Transverse colon (tissue), 4 donors: ENCODE results near the gene C19orf44. TPM values are rescaled to one million over a fixed set of nuclear protein-coding genes. Genes with fewer than 3 reads are reported as not detected.

Experiments
- DNase-seq: peaks from one replicate; pipeline ENCODE4 v3.0.0-alpha.2; 2019
- H3K27ac ChIP-seq, 4 donors: fragments of 200-600 bp; sonication (generic); 2 replicates each; pipeline ENCODE4 v1.5.1; 2016 to 2018; ENCODE audit warnings: inconsistent platforms in 4 of 4
- H3K27me3 ChIP-seq: fragments of 200-600 bp; sonication (generic); 2 replicates; pipeline ENCODE4 v1.5.1; 2017; ENCODE audit warnings: inconsistent platforms
- H3K36me3 ChIP-seq, 4 donors: fragments of 200-600 bp; sonication (generic); 2 replicates each; pipeline ENCODE4 v1.5.1; 2017 to 2019; ENCODE audit warnings: inconsistent platforms in 4 of 4
- H3K4me1 ChIP-seq, 4 donors: fragments of 200-600 bp; sonication (generic); 2 replicates each; pipeline ENCODE4 v1.5.1; 2017 to 2020; ENCODE audit warnings: inconsistent platforms in 4 of 4
- H3K4me3 ChIP-seq, 4 donors: fragments of 200-600 bp; sonication (generic); 1 replicate in 1 of 4; 2 replicates in 3 of 4; pipeline versions ENCODE4 v1.5.1 to v1.6.1; 2017 to 2019; ENCODE audit warnings: inconsistent platforms in 4 of 4
- H3K9me3 ChIP-seq, 2 donors: fragments of 200-600 bp; sonication (generic); 2 replicates each; pipeline ENCODE4 v1.5.1; 2017 to 2019; ENCODE audit warnings: inconsistent platforms in 2 of 2
- CTCF ChIP-seq, 5 experiments: fragments of 200-600 bp in 3 of 5; fragments of 450-650 bp in 2 of 5; sonication (generic) in 3 of 5; IDR thresholded peaks; 1 replicate in 2 of 5; 2 replicates in 3 of 5; pipeline ENCODE4 v1.5.1; 2016 to 2017; ENCODE audit warnings: antibody characterized with exemption in 5 of 5, inconsistent platforms in 3 of 5, mild to moderate bottlenecking in 2 of 5, moderate library complexity in 1 of 5
- EP300 ChIP-seq: sonication (generic); formaldehyde crosslinking; IDR thresholded peaks from one replicate; pipeline ENCODE4 v1.6.1; 2017; ENCODE audit warnings: antibody characterized with exemption, low read depth
- POLR2A ChIP-seq: fragments of 450-650 bp; IDR thresholded peaks from one replicate; pipeline ENCODE4 v1.6.1; 2016; ENCODE audit warnings: antibody characterized with exemption, mild to moderate bottlenecking, moderate library complexity
- POLR2AphosphoS5 ChIP-seq, 3 donors: sonication (generic); formaldehyde crosslinking; IDR thresholded peaks; one replicate each; pipeline ENCODE4 v1.6.1; 2016; ENCODE audit warnings: antibody characterized with exemption in 3 of 3
- WGBS, 2 donors: methylation state at CpG; one replicate each; pipeline ENCODE4 v1.1.5; 2018; ENCODE audit warnings: low coverage in 1 of 2; 5-methylcytosine and 5-hydroxymethylcytosine counted together
- in situ Hi-C, 4 donors: fragments of 200-750 bp; cut with MboI; loops; one replicate each; pipeline versions ENCODE4 v1.15.0 to v1.15.1; 2017; ENCODE audit warnings: low sequenced_read_pairs in 3 of 4, low pct_ligation_motif_present in 1 of 4, low pct_unique_long_range_greater_than_20kb in 1 of 4
- intact Hi-C: fragments of 100-400 bp; cut with DNase I; formaldehyde crosslinking; loops from one replicate; pipeline ENCODE4 v1.15.1; 2023; ENCODE audit warnings: low total_unique reads
- total RNA-seq, 4 donors: library from RNA; depleted of rRNA; stranded (reverse); fragments of >200 nt; gene quantifications; one replicate each; pipeline ENCODE4 v1.1.0, GENCODE V29; 2016

C19orf44 gene
- total RNA-seq, 4 donors from 2014 or later, result 0.20 to 6.7 (median 1.6) TPM

DNA sequence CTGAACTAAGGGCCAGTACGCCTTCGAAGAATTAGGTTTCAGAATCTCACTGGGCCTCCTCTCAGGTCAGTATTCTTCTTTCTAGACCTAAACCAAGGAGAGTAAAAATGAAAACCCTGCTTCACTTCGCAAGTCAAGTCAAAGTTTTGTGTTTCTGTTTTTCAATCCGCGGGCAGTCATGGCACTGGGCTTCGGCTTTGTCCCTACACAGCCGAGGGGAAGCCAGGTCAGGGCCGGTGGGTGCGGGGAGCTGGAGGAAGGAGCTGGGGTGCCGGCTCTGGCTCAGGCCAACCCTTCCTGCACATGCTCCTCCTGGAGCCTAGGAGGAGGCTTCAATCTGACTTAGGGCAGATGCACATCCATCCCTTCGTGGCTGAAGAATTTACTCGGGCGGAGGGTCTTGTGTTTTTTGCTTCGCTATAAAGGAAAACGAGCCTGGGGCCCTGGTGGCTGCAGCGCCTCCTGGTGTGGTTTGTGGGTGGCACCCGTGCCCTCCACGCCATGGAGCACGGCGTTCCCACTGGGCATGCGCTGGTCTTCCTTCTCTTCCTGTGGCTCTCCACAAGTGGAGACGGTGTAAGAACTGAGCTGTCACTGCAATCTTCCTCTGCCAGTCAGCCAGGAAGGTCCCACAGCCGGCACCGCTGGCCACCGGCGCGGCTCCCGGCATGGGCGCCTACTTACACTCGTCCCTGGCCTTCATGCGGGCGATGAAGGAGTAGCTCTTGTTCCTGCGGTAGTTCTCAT, 22.5 kb downstream of the C19orf44 start:
- in situ Hi-C loops, result no loop called here
- 89 to 90% methylated on average over 2 to 33 of the region's 33 CpGs for WGBS, 2 donors
- H3K36me3 ChIP-seq, result peaks cover 0 to 51% (median 23%) of the 10 kb centered on the region in 4 donors

GRCh38 chr19:16519230-16519687, 23.1 kb downstream of the C19orf44 start:
- Histone ChIP-seq H3K9me3 (no peaks in the 10 kb centered on the region), H3K27ac (no peak overlapping the region), H3K36me3 (peaks cover 0 to 55% (median 26%) of the 10 kb centered on the region in 4 donors), H3K4me1 (no peaks in the 10 kb centered on the region), H3K27me3 (no peaks in the 10 kb centered on the region), H3K4me3 (no peak overlapping the region)
- intact Hi-C loops, result loop anchor here (5.0 kb wide), 1 partner anchor 998 kb away; no protein-coding TSS in a partner anchor
- TF ChIP-seq CTCF (IDR thresholded peaks at IDR 0.05) (no peak), POLR2A (no peak), EP300 (no peak), POLR2AphosphoS5 (IDR thresholded peaks at IDR 0.05) (no peak)
- no peak for DNase-seq
- in situ Hi-C loops, result no loop called here
- 96 to 100% methylated on average over 5 to 24 of the region's 24 CpGs for WGBS, 2 donors

More for the DNA sequence above, 22.5 kb downstream of the C19orf44 start:
- Histone ChIP-seq H3K4me3 (no peak overlapping the region), H3K27me3 (no peaks in the 10 kb centered on the region), H3K9me3 (no peaks in the 10 kb centered on the region), H3K27ac (no peak overlapping the region), H3K4me1 (no peaks in the 10 kb centered on the region)
- no peak for DNase-seq
- TF ChIP-seq POLR2AphosphoS5 (IDR thresholded peaks at IDR 0.05) (no peak), CTCF (IDR thresholded peaks at IDR 0.05) (no peak), EP300 (no peak), POLR2A (no peak)
- intact Hi-C loops, result loop anchor here (5.0 kb wide), 1 partner anchor 999 kb away; no protein-coding TSS in a partner anchor

- no peak for TF ChIP-seq POLR2A
- no peak for TF ChIP-seq CTCF (IDR thresholded peaks at IDR 0.05)
- no peak for TF ChIP-seq POLR2AphosphoS5 (IDR thresholded peaks at IDR 0.05)
- peaks cover 0 to 65% (median 31%) of the 10 kb centered on the region in 4 donors for H3K36me3 ChIP-seq
- DNase-seq, result no peak
These were observed 24.1 kb downstream of the C19orf44 start for GRCh38 chr19:16520074-16520973.

More at GRCh38 chr19:16520074-16520973, 24.1 kb downstream of the C19orf44 start:
- Histone ChIP-seq H3K4me3 (no peak overlapping the region), H3K9me3 (no peaks in the 10 kb centered on the region), H3K4me1 (no peaks in the 10 kb centered on the region), H3K27ac (no peak overlapping the region), H3K27me3 (no peaks in the 10 kb centered on the region)
- in situ Hi-C loops (no loop called here), intact Hi-C loops (no loop called here)
- WGBS, 2 donors, result 91% methylated on average over 45 of the region's 45 CpGs; no CpG with 5 or more reads in 1 of the 2 donors
